22Rv1 (cell line): ENCODE measurements around the gene RPS19.
"Not testable (repeated sequence)": the region's sequence is repeated elsewhere in the genome, so short reads cannot be mapped to it uniquely, and the experiment has no call there.

Experiments
- H3K27ac ChIP-seq: fragments of 450-650 bp; 2 replicates; pipeline ENCODE4 v1.5.1; 2017
- ZFX ChIP-seq: fragments of 450-650 bp; IDR thresholded peaks from 2 replicates; pipeline ENCODE4 v1.6.1; 2017; ENCODE audit warnings: antibody characterized with exemption, borderline replicate concordance
- TF ChIP-seq, protein P1 (sequence below): fragments of 450-650 bp; IDR thresholded peaks from 2 replicates; pipeline ENCODE4 v1.5.1; 2017; ENCODE audit warnings: mild to moderate bottlenecking

Gene RPS19

GRCh38 chr19:41871573-41872383 lies 11.7 kb downstream of the RPS19 start:
- H3K27ac ChIP-seq, result peak overlapping the region; percentile 49
- TF ChIP-seq, protein P1, sequence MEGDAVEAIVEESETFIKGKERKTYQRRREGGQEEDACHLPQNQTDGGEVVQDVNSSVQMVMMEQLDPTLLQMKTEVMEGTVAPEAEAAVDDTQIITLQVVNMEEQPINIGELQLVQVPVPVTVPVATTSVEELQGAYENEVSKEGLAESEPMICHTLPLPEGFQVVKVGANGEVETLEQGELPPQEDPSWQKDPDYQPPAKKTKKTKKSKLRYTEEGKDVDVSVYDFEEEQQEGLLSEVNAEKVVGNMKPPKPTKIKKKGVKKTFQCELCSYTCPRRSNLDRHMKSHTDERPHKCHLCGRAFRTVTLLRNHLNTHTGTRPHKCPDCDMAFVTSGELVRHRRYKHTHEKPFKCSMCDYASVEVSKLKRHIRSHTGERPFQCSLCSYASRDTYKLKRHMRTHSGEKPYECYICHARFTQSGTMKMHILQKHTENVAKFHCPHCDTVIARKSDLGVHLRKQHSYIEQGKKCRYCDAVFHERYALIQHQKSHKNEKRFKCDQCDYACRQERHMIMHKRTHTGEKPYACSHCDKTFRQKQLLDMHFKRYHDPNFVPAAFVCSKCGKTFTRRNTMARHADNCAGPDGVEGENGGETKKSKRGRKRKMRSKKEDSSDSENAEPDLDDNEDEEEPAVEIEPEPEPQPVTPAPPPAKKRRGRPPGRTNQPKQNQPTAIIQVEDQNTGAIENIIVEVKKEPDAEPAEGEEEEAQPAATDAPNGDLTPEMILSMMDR, result no peak
- TF ChIP-seq ZFX, result no peak

GRCh38 chr19:41872384-41872774 lies 12.3 kb downstream of the RPS19 start:
- TF ChIP-seq ZFX, result no peak
- TF ChIP-seq, protein P1, result no peak
- H3K27ac ChIP-seq, result peak overlapping the region; percentile 49

DNA sequence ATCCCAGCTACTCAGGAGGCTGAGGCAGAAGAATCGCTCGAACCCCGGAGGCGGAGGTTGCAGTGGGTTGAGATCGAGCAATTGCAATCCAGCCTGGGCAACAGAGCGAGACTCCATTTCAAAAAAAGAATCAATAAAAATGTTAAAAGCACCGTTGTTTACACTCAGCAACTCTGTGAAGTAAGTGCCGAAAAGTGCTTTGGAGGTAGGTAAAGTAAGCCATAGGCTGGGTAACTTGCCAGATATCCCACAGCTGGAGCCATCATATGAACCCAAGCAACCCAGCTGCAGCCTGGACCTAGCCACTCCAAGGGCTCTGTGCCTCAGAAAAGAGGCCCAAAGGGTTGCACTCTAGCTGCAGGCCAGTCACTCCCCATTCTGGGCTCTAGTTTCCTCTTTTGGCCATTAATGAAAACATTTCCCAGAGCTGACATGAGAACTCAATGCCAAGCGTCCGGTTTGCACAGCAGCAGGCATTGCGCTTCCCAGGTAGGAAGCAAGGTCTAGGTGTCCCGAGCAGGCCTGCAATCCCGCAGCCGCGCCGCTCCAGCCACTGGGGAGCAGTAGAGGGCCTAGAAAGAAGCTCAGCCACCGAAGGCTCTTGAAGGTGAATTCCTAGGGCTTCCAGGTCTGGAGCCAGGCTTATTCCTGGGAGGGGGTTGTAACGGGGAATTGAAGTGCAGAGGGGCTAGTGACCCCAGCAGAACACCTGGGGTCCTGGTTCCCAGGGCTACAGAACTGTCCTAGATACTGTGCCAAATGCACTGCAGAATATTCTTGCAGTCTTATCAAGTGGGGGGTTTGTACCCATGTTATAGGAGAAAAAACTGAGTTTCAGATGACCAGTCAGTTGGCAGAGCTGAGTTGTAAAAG lies 13.0 kb downstream of the RPS19 start:
- peak overlapping the region; percentile 49 for H3K27ac ChIP-seq
- TF ChIP-seq, protein P1, result peak; percentile 88
- TF ChIP-seq ZFX, result no peak

GRCh38 chr19:41875973-41876372 lies 15.9 kb downstream of the RPS19 start:
- not testable (repeated sequence) for H3K27ac ChIP-seq

GRCh38 chr19:41876847-41877832 lies 17.1 kb downstream of the RPS19 start, which contains the start of gene CD79A:
Gene CD79A (plus strand): TSS chr19:41877279. CDS start chr19:41877305, 26 bp downstream.
- H3K27ac ChIP-seq, result no peak within 1 kb of the TSS
- TF ChIP-seq ZFX, result no peak
- TF ChIP-seq, protein P1, result no peak

GRCh38 chr19:41877916-41878905 lies 18.2 kb downstream of the RPS19 start:
- no peak overlapping the region for H3K27ac ChIP-seq

More at GRCh38 chr19:41877916-41878905, 18.2 kb downstream of the RPS19 start:
- TF ChIP-seq, protein P1, result no peak
- TF ChIP-seq ZFX, result no peak
